Activated T-helper 1 cell treated with anti-CD3 and anti-CD28 coated beads, Interleukin-12 subunit alpha, Interleukin-12 subunit beta, Interleukin-2, Interleukin-4 antibody, amounts not matched to agents 30 ng/mL and 10 ng/mL and 1 ng/mL, durations not matched to agents 14 hours and 24 hours and 36 hours (primary cell): ENCODE results near the gene CTSH. TPM values are rescaled to one million over a fixed set of nuclear protein-coding genes. Genes with fewer than 3 reads are reported as not detected.

Experiments used
- DNase-seq: peaks from one replicate; pipeline ENCODE4 v3.0.0; 2021; ENCODE audit warnings: low spot score
- H3K27ac Mint-ChIP-seq: one replicate; pipeline ENCODE4 v1.8.0; 2021; ENCODE audit warnings: mild to moderate bottlenecking, mixed read lengths
- H3K27me3 Mint-ChIP-seq: one replicate; pipeline ENCODE4 v1.8.0; 2022; ENCODE audit warnings: mild to moderate bottlenecking, moderate library complexity, mixed read lengths; ENCODE audit not compliant: insufficient read depth
- H3K36me3 Mint-ChIP-seq: one replicate; pipeline ENCODE4 v1.8.0; 2021; ENCODE audit warnings: low read depth, mixed read lengths
- H3K4me1 Mint-ChIP-seq: one replicate; pipeline ENCODE4 v1.8.0; 2021; ENCODE audit warnings: low read depth, mixed read lengths
- H3K4me3 Mint-ChIP-seq: one replicate; pipeline ENCODE4 v1.8.0; 2021; ENCODE audit warnings: mild to moderate bottlenecking, moderate library complexity, mixed read lengths
- H3K9me3 Mint-ChIP-seq: one replicate; pipeline ENCODE4 v1.8.0; 2021; ENCODE audit warnings: mixed read lengths
- intact Hi-C: fragments of 100-400 bp; cut with micrococcal nuclease; formaldehyde crosslinking; loops from one replicate; pipeline ENCODE4 v1.15.1; 2024
- total RNA-seq: library from RNA; stranded (reverse); gene quantifications from 2 replicates; pipeline ENCODE4 v1.2.3, GENCODE V29; 2022

Gene CTSH
- total RNA-seq, 1 donor from 2014 or later, result 50.9 TPM

DNA sequence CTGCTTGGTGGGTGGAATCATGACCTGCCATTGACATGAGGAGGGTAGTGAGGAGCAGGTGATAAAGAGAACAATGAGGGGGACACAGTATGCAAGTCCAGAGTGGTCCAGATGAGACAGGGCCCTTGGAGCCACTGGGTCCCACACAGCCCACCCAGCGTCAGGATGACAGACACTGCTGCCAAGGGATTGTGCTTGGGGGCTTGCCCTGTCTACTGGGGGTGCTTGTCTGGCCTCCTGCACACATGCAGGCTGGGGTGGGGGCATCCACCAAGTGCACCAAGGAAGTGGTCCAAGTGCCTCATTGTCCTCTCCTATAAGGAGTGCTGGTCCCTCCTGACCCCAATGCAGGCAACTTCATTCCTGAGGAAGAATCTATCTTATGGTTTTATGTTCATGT, 39.2 kb upstream of the CTSH start:
- Mint-ChIP-seq H3K9me3 (no peaks in the 10 kb centered on the region), H3K4me3 (no peak overlapping the region), H3K4me1 (peaks cover 13% of the 10 kb centered on the region), H3K36me3 (no peaks in the 10 kb centered on the region), H3K27me3 (peaks cover 12% of the 10 kb centered on the region), H3K27ac (no peak overlapping the region)
- no peak for DNase-seq
- intact Hi-C loops, result no loop called here

DNA sequence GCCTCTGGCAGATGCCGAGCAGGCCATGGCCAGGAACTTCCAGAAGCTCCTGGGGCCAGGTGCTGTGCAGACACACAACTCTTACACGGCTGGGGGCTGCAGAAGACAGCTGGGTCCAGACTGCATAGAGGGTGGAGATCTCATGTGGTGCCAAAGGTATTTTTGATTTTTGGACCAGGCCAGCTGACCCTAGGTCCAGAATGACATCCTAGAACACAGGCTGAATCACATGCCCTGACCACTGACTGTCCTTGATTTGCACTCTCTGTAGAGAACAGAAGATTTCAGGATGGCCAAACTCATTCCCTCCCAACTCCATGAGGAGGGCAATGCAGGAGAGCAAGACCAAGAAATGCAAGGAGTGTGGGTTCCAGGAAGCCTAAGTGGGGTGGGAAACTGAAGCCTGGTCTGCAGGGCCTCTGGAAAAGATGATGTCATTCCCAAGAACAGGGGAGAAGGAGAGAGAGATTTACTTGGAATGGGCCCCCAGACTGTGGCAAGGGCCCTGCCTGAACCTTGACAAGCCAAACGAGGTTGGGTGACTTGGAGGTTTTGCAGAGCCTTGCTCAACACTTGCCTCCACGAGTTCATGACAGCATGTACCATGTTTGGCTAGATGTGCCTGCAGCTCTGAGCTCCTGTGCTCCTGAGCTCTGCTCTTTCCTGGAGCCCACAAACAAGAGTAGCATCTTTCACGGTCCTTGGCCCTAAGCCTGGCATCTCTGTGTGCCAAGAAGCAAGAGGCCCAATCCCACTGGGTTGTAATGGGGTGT, 38.5 kb upstream of the CTSH start:
- H3K9me3 Mint-ChIP-seq, result no peaks in the 10 kb centered on the region
- H3K4me1 Mint-ChIP-seq, result peaks cover 8% of the 10 kb centered on the region
- no peak overlapping the region for H3K4me3 Mint-ChIP-seq
- H3K27me3 Mint-ChIP-seq, result peaks cover 12% of the 10 kb centered on the region
- no peak for DNase-seq
- H3K36me3 Mint-ChIP-seq, result no peaks in the 10 kb centered on the region
- H3K27ac Mint-ChIP-seq, result no peak overlapping the region
- intact Hi-C loops, result no loop called here

DNA sequence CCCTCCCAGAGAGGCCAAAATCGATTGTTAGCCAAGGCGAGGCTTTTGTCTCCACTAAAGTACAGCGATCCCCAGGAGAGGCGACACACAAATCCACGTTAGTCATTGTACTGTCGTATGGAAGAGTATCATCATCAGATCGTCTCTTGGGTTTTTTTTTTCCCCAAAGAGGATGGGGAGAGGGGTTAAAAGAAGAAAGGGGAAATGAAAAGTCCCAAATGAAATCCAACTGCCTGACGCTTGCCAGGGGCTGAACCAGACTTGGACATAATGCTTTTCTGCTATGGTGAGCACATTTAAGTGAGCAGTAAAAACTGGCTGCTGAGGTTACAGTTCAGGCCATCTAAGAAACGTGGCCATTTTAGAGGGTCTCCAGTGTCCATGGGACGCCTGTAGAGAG, 37.9 kb upstream of the CTSH start:
- H3K4me3 Mint-ChIP-seq, result no peak overlapping the region
- peaks cover 9% of the 10 kb centered on the region for H3K27me3 Mint-ChIP-seq
- no peaks in the 10 kb centered on the region for H3K9me3 Mint-ChIP-seq
- no peak overlapping the region for H3K27ac Mint-ChIP-seq
- intact Hi-C loops, result no loop called here
- peaks cover 6% of the 10 kb centered on the region for H3K4me1 Mint-ChIP-seq
- no peaks in the 10 kb centered on the region for H3K36me3 Mint-ChIP-seq
- no peak for DNase-seq

DNA sequence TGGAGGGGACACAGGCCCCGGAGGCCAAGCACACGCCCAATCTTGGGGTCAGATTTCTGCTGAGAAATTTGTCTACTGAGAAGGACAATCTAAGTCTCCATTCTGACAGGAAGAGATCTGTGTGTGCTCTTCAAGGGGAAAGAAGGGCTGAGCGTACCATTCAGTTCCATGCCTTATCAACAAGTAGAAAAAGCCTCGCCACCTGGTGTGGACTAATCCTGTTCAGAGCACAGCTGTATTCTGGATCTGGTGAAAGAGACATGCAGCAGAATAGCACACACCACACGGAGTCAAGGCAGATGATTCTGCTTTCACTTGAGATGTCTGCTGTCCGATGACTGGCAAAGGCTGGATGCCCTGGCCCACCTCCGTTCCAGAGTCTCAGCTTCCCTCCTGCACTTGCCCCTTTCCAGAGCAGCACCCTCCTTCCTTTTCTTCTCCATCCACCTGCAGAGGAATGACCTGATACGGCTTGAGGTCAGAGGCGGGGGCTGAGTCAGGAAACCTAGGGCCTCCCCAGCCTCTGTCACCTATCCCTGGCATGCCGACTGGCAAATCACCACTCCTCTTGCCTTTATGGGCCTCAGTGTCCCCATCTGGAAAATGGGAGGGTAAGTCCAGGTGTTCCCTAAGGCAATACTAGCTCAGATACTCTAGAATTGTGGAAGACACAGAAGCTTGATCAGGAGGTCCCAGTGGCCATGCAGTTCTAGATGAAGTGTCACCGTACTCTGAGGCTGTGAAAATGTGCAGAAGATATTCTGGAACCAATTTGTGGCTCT, 36.9 kb upstream of the CTSH start:
- no peaks in the 10 kb centered on the region for H3K9me3 Mint-ChIP-seq

DNA sequence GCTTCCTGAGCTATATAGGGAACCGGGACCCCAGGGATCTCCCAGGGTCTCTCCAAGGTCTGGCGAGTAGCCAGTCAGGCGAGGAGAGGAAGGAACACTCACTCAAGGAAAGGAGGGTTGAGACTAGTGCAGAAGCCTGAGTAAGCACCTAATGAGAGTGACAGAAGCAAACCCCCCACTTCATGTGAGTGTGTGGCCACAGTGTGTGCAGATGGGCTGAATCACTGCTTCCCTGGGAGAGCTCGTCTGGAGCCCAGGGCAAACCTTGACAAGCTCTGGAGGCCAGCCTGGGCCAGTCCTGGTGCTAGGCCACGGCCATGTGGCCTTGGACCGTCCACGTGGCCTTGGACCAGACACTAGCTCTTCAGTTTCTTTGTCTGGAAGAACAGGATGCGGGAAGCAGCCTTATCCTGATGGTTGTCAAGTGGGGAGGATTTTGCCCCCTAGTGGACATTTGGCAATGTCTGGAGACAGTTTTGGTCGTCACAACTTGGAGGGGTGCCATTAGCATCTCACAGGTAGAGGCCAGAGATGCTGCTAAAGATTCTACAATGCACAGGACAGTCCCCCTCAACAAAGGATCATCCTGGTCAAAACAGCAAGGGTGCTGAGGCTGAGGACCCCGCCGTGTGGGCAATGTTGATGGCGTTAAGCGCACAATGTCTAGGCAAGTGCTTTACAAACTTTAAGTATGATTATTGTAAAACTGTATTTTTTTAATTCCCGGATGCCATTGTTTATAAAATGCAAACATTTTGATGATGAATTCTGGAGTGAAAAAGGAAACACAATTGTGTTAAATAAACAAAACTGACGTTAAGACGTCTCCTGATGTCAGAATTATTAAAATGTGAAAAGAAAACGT, 34.8 kb upstream of the CTSH start:
- Mint-ChIP-seq H3K4me1 (peaks cover 13% of the 10 kb centered on the region), H3K9me3 (no peaks in the 10 kb centered on the region), H3K36me3 (no peaks in the 10 kb centered on the region), H3K4me3 (no peak overlapping the region), H3K27ac (no peak overlapping the region), H3K27me3 (peaks cover 5% of the 10 kb centered on the region)
- DNase-seq, result no peak
- intact Hi-C loops, result loop anchor here (2.0 kb wide), 1 partner anchor 69 kb away; no protein-coding TSS in a partner anchor

More for the DNA sequence above, 36.9 kb upstream of the CTSH start:
- intact Hi-C loops, result no loop called here
- H3K27ac Mint-ChIP-seq, result no peak overlapping the region
- peaks cover 13% of the 10 kb centered on the region for H3K4me1 Mint-ChIP-seq
- no peak overlapping the region for H3K4me3 Mint-ChIP-seq
- H3K36me3 Mint-ChIP-seq, result no peaks in the 10 kb centered on the region
- peaks cover 5% of the 10 kb centered on the region for H3K27me3 Mint-ChIP-seq
- DNase-seq, result no peak

DNA sequence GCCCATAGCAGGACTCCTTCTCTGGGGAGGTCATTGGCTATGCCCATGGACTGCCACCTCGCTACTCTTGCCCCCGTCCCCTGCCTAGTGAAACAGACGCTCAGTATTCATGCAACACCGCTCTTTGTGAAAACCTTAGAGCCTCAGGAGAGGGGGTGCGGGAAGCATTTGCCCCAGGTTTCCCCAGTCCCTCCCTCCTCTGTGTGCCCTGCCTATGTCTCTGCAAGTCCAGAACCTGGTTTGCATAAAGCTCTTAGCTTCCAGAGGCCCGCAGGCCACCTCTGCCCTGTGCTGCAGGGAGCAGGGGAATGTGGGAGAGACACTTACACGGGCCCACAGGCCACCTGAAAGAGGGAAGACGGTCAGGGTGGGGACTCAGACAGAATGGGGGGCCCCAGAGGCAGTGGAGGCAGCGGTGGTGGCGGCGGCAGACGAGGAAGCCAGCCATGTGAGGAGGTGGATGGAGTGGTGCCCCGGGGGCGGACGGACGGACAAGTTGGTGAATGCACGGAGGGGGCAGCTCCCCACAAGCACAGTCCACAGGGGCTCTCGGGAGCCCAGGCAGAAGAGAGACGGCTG, 33.8 kb upstream of the CTSH start:
- peaks cover 5% of the 10 kb centered on the region for H3K27me3 Mint-ChIP-seq
- peak overlapping the region; percentile 52 for H3K27ac Mint-ChIP-seq
- intact Hi-C loops, result loop anchor here (2.0 kb wide), 1 partner anchor 68 kb away; no protein-coding TSS in a partner anchor
- H3K4me3 Mint-ChIP-seq, result no peak overlapping the region
- no peaks in the 10 kb centered on the region for H3K9me3 Mint-ChIP-seq
- H3K36me3 Mint-ChIP-seq, result no peaks in the 10 kb centered on the region
- DNase-seq, result no peak
- peaks cover 13% of the 10 kb centered on the region for H3K4me1 Mint-ChIP-seq

DNA sequence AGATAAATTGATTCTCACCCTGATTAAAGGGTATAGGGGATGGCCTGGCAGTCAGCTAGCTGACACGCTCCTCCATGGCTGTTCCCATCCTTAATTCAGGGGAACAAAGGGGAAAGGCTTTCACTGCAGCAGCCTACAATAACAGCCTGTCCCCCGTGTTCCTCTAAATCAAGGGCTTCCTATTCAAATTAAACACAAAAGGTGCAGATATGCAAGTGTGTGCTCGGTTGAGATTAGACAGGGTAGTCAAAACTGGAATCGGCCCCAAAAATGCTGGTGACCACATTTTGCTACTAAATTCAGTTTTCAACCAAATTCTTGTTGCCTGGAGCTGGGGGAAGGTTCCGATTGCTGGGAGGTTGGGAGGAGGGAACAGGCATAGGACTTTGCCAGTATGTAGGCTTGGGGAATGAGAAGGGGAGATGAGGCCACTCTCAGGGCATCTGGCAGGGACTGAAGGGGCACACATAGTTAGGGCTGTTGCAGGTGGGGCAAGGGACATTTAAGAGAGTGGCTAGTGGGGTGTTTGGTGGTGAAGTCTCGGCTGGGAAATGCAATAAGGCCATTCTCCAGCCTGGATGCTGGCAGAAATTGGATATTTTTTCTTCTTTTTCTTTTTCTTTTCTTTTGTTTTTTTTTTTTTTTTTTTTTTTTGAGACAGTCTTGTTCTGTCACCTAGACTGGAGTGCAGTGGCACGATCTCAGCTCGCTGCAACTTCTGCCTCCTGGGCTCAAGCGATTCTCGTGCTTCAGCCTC, 32.9 kb upstream of the CTSH start:
- H3K27ac Mint-ChIP-seq, result peak overlapping the region; percentile 79
- H3K4me3 Mint-ChIP-seq, result no peak overlapping the region

DNA sequence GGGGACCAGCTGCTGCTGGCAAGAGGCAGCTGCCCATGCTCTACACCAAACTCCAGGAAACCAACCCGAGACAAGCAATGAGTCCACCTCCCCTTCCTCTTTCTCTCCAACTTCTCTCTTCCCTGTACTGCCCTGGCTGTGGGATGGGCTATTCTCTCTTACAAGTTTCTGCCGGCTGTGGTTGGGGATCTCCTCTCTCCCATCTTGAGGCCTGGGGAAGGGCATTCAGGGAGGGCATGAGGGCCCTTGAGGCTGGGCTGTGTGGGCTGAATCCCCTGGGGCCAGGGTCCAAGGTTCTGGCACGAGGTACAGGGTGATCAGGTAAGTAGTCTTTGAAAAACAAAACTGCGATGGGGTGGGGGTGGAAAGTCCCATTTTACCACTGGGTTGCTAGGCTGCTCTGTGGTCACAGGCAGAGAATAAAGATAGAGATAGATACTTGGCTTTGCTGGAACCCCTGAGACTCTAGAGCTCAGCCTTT, 32.3 kb upstream of the CTSH start:
- Mint-ChIP-seq H3K4me1 (peaks cover 13% of the 10 kb centered on the region), H3K4me3 (no peak overlapping the region), H3K27me3 (no peaks in the 10 kb centered on the region), H3K9me3 (no peaks in the 10 kb centered on the region), H3K36me3 (no peaks in the 10 kb centered on the region), H3K27ac (peak overlapping the region; percentile 79)
- intact Hi-C loops, result no loop called here
- DNase-seq, result no peak

More for the DNA sequence above, 32.9 kb upstream of the CTSH start:
- no peaks in the 10 kb centered on the region for H3K9me3 Mint-ChIP-seq
- peaks cover 13% of the 10 kb centered on the region for H3K4me1 Mint-ChIP-seq
- H3K36me3 Mint-ChIP-seq, result no peaks in the 10 kb centered on the region
- intact Hi-C loops, result loop anchor here (2.0 kb wide), 1 partner anchor 67 kb away; no protein-coding TSS in a partner anchor
- H3K27me3 Mint-ChIP-seq, result peaks cover 2% of the 10 kb centered on the region
- no peak for DNase-seq

DNA sequence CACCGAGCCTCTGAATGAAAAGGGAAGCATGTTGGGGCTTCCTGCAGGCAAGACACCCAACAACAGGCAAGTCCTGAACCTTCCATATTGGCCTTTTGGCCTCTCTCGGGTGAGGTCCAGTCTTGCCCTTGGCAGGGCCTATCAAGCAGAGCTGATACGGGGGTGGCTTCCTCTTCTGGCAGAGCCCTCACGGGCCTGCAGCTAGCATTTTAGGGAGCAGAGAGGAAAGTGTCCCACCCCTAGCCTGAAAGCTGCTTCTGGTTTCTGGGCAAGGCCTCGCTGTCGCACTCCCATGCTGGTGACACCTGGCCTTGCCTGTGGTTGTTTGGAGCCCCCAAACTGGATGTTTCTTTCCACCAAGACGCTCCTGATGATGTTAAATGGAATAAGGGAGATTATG, 31.8 kb upstream of the CTSH start:
- no peaks in the 10 kb centered on the region for H3K9me3 Mint-ChIP-seq
- intact Hi-C loops, result no loop called here
- no peak overlapping the region for H3K27ac Mint-ChIP-seq
- H3K4me3 Mint-ChIP-seq, result no peak overlapping the region
- no peaks in the 10 kb centered on the region for H3K27me3 Mint-ChIP-seq
- H3K36me3 Mint-ChIP-seq, result no peaks in the 10 kb centered on the region
- no peak for DNase-seq
- H3K4me1 Mint-ChIP-seq, result peaks cover 13% of the 10 kb centered on the region

DNA sequence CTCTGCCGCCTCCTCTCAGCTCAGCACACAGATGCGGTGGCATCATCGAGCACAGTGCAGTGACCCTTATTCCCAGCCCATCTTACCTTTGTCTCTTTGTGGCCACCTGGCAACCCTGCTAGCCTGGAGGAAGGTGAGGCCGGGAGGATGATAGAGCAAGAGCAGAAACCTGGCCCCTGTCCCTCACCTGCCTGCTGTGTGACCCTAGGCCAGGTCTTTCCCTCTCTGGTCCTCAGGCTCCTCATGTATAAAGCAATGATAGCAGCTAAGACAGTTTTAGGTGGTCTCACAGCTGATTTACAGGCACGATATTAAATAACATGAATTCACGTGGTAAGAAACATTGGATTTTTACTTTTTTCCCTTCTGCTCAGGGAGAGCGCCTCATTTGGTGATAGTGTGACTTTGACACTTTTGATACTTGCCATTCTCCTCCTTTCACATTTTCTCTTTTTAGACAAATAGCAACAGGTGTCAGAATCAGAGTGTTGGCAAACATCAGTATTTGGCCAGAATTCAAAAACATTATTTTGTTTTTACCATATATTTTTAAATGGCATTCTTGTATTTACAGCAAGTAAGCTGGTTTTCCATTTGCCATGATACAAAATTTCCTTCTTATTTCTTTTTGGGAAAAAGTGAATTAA, 29.5 kb upstream of the CTSH start:
- no peaks in the 10 kb centered on the region for H3K9me3 Mint-ChIP-seq
- no peak overlapping the region for H3K4me3 Mint-ChIP-seq
- peaks cover 13% of the 10 kb centered on the region for H3K4me1 Mint-ChIP-seq
- intact Hi-C loops, result no loop called here
- H3K36me3 Mint-ChIP-seq, result no peaks in the 10 kb centered on the region
- H3K27ac Mint-ChIP-seq, result no peak overlapping the region
- peaks cover 6% of the 10 kb centered on the region for H3K27me3 Mint-ChIP-seq
- DNase-seq, result no peak

DNA sequence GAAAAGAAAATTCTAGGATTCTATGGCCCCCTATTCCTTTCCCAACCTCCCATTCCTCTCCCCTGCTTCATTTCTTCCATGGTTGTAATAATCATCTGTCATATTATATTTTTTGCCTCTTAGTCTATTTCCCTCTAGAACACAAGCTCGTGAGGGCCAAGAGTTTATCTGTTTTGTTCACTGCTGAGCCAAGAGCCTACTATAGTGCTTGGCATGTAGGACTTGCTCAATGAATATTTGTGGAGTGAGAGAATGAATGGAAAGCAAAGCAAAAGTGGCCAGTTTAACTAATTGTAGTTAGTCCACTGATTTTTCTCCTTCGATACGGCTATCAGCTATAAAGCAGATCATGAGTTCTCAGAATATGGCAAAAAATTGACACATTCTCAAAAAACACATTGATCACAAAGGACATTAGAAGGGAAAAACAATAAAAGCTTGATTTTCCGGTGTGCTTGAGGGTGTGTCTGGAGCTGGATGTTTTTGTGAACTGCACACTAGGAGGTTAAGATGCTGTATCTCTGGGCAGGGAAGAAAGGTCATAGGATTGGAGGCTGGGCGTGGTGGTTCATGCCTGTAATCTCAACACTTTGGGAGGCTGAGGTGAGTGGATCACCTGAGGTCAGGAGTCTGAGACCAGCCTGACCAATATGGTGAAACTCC, 25.0 kb upstream of the CTSH start:
- no peaks in the 10 kb centered on the region for H3K9me3 Mint-ChIP-seq
- H3K27me3 Mint-ChIP-seq, result peaks cover 12% of the 10 kb centered on the region
- intact Hi-C loops, result no loop called here
- H3K4me1 Mint-ChIP-seq, result no peaks in the 10 kb centered on the region
- H3K27ac Mint-ChIP-seq, result no peak overlapping the region
- H3K36me3 Mint-ChIP-seq, result no peaks in the 10 kb centered on the region
- no peak for DNase-seq
- no peak overlapping the region for H3K4me3 Mint-ChIP-seq
